Measurements from ENCODE around the gene ITGAX. TPM values are rescaled to one million over a fixed set of nuclear protein-coding genes. Genes with fewer than 3 reads are reported as not detected.

ITGAX gene
- total RNA-seq, 4 donors from 2014 or later = 1.2 to 3.8 (median 3.7) TPM; not detected in 1

DNA sequence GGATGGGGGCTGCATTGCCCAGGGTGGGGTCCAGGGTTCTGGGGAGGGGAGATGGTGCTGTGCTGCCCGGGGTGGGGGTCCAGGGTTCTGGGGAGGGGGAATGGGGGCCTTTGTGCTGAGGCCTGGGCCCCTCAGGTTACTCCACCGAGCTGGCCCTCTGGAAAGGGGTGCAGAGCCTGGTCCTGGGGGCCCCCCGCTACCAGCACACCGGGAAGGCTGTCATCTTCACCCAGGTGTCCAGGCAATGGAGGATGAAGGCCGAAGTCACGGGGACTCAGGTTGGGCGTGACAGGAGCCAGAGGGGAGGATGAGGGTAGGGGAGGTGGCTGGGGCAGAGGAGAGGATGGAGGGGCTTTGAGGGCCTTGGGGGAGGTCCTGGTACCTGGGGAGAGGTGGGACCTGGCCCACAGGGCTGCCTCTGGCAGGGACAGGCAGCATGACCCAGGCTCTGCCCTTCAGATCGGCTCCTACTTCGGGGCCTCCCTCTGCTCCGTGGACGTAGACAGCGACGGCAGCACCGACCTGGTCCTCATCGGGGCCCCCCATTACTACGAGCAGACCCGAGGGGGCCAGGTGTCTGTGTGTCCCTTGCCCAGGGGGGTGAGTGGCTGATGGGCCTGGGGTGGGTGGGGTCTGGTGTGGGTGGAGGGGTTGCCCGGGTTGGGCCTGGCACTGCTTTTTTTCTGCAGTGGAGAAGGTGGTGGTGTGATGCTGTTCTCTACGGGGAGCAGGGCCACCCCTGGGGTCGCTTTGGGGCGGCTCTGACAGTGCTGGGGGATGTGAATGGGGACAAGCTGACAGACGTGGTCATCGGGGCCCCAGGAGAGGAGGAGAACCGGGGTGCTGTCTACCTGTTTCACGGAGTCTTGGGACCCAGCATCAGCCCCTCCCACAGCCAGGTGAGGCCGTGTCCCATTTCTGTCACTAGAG lies 7.8 kb downstream of the ITGAX start:
- TF ChIP-seq EP300 (IDR thresholded peaks at IDR 0.05; ENCODE audit: low read depth) (no peak), POLR2AphosphoS5 (IDR thresholded peaks at IDR 0.05) (no peak), POLR2A (IDR thresholded peaks at IDR 0.05) (no peak)
- TF ChIP-seq, protein P1, sequence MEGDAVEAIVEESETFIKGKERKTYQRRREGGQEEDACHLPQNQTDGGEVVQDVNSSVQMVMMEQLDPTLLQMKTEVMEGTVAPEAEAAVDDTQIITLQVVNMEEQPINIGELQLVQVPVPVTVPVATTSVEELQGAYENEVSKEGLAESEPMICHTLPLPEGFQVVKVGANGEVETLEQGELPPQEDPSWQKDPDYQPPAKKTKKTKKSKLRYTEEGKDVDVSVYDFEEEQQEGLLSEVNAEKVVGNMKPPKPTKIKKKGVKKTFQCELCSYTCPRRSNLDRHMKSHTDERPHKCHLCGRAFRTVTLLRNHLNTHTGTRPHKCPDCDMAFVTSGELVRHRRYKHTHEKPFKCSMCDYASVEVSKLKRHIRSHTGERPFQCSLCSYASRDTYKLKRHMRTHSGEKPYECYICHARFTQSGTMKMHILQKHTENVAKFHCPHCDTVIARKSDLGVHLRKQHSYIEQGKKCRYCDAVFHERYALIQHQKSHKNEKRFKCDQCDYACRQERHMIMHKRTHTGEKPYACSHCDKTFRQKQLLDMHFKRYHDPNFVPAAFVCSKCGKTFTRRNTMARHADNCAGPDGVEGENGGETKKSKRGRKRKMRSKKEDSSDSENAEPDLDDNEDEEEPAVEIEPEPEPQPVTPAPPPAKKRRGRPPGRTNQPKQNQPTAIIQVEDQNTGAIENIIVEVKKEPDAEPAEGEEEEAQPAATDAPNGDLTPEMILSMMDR (IDR thresholded peaks at IDR 0.05) = no peak
- H3K36me3 ChIP-seq = no peaks in the 10 kb centered on the region
- no peaks in the 10 kb centered on the region for H3K4me1 ChIP-seq
- intact Hi-C loops (cut with DNase I; ENCODE audit: low total_unique reads) = no loop called here
- H3K9me3 ChIP-seq = no peaks in the 10 kb centered on the region
- in situ Hi-C loops (cut with MboI; ENCODE audit: low pct_ligation_motif_present in 1 of 4, low pct_unique_long_range_greater_than_20kb in 1 of 4, low sequenced_read_pairs in 3 of 4) = no loop called here
- no peak for DNase-seq
- H3K4me3 ChIP-seq = no peak overlapping the region
- H3K27ac ChIP-seq = no peak overlapping the region
- H3K27me3 ChIP-seq = no peaks in the 10 kb centered on the region
- WGBS, 2 donors (ENCODE audit: low coverage in 1 of 2) = 60 to 82% methylated on average over 1 to 23 of the region's 26 CpGs

DNA sequence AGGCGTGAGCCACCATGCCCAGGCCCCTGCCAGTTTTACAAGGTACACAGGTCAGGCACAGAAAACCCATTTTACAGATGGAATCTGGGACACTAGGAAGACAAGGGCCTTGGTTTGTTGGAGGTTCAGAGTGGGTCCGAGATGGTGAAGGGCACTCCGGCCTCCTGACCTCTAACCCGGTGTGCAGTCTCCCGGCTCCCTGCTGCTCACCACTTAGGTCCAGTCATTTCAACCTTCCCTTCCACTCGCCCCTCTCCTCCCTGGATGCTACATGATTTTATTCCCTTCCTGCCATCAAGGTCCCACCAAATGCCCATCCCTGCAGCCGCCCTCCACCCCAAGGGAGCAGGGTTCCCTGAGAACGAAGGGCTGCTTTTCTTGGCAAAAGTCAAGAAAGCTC lies 8.7 kb downstream of the ITGAX start:
- intact Hi-C loops (cut with DNase I; ENCODE audit: low total_unique reads) = no loop called here
- Histone ChIP-seq H3K9me3 (no peaks in the 10 kb centered on the region), H3K4me3 (no peak overlapping the region), H3K27me3 (no peaks in the 10 kb centered on the region), H3K36me3 (no peaks in the 10 kb centered on the region), H3K27ac (no peak overlapping the region), H3K4me1 (no peaks in the 10 kb centered on the region)
- DNase-seq = no peak
- TF ChIP-seq POLR2A (IDR thresholded peaks at IDR 0.05) (no peak), EP300 (IDR thresholded peaks at IDR 0.05; ENCODE audit: low read depth) (no peak), POLR2AphosphoS5 (IDR thresholded peaks at IDR 0.05) (no peak)
- TF ChIP-seq, protein P1 (IDR thresholded peaks at IDR 0.05) = no peak
- WGBS, 2 donors (ENCODE audit: low coverage in 1 of 2) = 88% methylated on average over 8 of the region's 8 CpGs; no CpG with 5 or more reads in 1 of the 2 donors
- in situ Hi-C loops (cut with MboI; ENCODE audit: low pct_ligation_motif_present in 1 of 4, low pct_unique_long_range_greater_than_20kb in 1 of 4, low sequenced_read_pairs in 3 of 4) = no loop called here

DNA sequence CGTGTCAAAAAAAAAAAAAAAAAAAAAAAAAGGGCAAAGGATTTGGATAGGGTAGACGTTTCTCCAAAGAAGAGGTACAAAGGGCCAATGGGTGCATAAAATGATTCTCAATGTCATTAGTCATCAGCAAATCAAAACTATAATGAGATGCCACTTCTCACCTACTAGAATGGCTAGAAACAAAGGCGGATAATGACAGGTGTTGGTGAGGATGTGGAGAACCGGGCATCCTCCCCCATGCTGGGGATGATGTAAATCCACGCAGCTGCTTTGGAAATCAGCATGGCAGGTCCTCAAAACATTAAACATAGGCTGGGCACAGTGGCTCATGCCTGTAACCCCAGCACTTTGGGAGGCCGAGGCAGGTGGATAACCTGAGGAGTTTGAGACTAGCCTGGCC lies 9.4 kb downstream of the ITGAX start:
- H3K27me3 ChIP-seq = no peaks in the 10 kb centered on the region
- no peaks in the 10 kb centered on the region for H3K9me3 ChIP-seq
- no peak for TF ChIP-seq POLR2AphosphoS5 (IDR thresholded peaks at IDR 0.05)
- no peak for TF ChIP-seq EP300 (IDR thresholded peaks at IDR 0.05; ENCODE audit: low read depth)
- TF ChIP-seq POLR2A (IDR thresholded peaks at IDR 0.05) = no peak
- TF ChIP-seq, protein P1 (IDR thresholded peaks at IDR 0.05) = no peak
- no peak for DNase-seq
- in situ Hi-C loops (cut with MboI; ENCODE audit: low pct_ligation_motif_present in 1 of 4, low pct_unique_long_range_greater_than_20kb in 1 of 4, low sequenced_read_pairs in 3 of 4) = no loop called here
- intact Hi-C loops (cut with DNase I; ENCODE audit: low total_unique reads) = no loop called here
- no peaks in the 10 kb centered on the region for H3K4me1 ChIP-seq
- WGBS, 2 donors (ENCODE audit: low coverage in 1 of 2) = 73 to 79% methylated on average over 5 to 6 of the region's 6 CpGs
- no peaks in the 10 kb centered on the region for H3K36me3 ChIP-seq
- H3K27ac ChIP-seq = no peak overlapping the region
- H3K4me3 ChIP-seq = no peak overlapping the region

DNA sequence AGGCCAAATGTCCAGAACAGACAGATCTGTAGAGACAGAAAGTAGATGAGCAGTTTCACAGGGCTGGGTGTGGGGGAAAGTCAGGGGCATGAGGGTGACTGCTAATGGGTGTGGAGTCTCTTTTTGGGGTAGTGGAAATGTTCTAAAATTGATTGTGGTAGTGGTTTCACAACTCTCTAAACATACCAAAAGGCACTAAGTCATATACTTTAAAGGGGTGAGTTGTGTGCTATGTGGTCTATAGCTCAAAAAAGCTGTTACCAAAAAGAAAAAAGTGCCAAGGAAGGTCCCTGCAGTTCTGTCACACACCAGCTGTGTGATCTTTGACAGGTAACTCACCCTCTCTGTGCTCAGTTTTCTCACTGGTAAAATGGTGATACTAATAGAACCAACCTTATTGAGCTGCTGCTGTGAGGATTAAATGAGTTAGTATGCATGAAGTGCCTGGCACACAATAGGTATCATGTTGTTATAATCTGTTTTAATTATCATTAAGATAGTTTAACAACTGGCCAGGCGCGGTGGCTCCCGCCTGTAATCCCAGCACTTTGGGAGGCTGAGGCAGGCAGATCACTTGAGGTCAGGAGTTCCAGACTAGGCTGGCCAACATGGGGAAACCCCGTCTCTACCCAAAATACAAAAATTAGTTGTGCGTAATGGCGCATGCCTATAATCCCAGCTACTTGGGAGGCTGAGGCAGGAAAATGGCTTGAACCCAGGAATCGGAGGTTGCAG lies 10.3 kb downstream of the ITGAX start:
- no peaks in the 10 kb centered on the region for H3K9me3 ChIP-seq
- no peak for DNase-seq
- H3K4me1 ChIP-seq = no peaks in the 10 kb centered on the region
- intact Hi-C loops (cut with DNase I; ENCODE audit: low total_unique reads) (no loop called here), in situ Hi-C loops (cut with MboI; ENCODE audit: low pct_ligation_motif_present in 1 of 4, low pct_unique_long_range_greater_than_20kb in 1 of 4, low sequenced_read_pairs in 3 of 4) (no loop called here)
- no peak for TF ChIP-seq EP300 (IDR thresholded peaks at IDR 0.05; ENCODE audit: low read depth)
- TF ChIP-seq, protein P1 (IDR thresholded peaks at IDR 0.05) = no peak
- WGBS, 2 donors (ENCODE audit: low coverage in 1 of 2) = 91 to 100% methylated on average over 1 to 7 of the region's 7 CpGs
- no peaks in the 10 kb centered on the region for H3K36me3 ChIP-seq
- no peak overlapping the region for H3K4me3 ChIP-seq
- no peaks in the 10 kb centered on the region for H3K27me3 ChIP-seq
- H3K27ac ChIP-seq = no peak overlapping the region
